TTC549 (cell line): ENCODE measurements around the gene ID4.

ENCODE experiments used
- FAIRE-seq: peaks from 2 replicates; lab custom pipeline; 2012; peaks lifted over from hg19 to GRCh38; lab: Jason Lieb, UNC

The ID4 gene

GRCh38 chr6:19836799-19837510, at the start of gene ID4:
ID4 (plus strand) TSS chr6:19837370; CDS start chr6:19837755, 385 bp downstream.
- peak; percentile 34 for FAIRE-seq

DNA sequence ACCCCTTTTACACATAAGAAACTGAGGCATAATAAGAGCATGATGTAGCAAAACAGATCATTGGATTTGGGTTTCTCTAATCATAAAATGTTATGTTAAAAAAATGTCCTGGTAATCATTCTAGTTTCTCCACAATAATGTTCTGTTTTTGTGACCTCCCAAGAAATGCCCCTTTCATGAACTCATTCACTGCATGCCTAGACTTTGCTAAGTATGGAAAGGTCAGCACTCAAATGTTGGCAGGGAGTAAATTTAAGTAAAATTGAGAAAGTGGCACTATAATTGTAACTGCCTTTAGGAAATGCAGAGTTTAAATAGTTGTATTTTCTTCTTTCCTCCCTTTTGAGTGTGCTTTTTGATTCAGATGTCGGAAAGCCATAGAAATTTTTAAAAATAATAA, 48.5 kb upstream of the ID4 start:
- no peak for FAIRE-seq

- FAIRE-seq: no peak
These were observed 47.9 kb upstream of the ID4 start for GRCh38 chr6:19789100-19789803.

GRCh38 chr6:19791267-19791666, 45.9 kb upstream of the ID4 start:
- peak; percentile 42 for FAIRE-seq

DNA sequence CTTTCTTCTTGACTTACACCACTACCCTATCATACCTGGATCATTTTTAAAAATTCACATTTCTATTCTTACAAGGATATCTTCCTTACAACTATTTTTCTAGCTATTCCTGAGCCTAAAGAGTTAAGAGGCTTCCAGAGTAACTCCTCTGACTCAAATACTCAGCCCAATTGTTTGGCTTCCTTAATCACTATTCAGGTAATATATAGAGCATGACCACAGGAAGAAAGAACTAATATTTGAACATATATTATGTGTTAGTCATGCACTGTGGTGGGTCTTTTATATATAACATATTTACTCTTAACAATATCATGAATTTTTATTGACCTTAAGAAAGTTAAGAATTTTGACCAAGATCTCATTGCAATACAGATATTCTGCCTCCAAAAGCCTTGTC, 42.0 kb upstream of the ID4 start:
- FAIRE-seq: no peak

- FAIRE-seq: no peak
These were observed 40.7 kb upstream of the ID4 start for GRCh38 chr6:19796452-19796851.

DNA sequence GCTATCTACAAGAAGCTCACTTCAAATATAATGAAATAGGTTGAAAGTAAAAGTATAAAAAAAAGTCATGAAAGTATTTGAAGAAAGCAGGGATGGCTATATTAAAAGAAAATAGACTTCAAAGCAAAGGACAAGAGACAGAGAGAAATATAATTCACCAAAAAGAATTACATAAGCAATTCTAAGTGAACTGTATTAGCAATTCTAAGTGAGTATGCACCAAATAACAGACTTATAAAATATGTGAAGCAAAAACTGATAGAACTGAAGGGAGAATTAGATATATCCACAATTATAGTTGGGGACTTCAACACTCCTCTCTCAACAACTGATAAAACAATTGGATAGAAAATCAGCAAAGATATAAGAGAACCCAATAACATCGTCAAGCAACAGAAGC, 38.8 kb upstream of the ID4 start:
- FAIRE-seq: no peak

DNA sequence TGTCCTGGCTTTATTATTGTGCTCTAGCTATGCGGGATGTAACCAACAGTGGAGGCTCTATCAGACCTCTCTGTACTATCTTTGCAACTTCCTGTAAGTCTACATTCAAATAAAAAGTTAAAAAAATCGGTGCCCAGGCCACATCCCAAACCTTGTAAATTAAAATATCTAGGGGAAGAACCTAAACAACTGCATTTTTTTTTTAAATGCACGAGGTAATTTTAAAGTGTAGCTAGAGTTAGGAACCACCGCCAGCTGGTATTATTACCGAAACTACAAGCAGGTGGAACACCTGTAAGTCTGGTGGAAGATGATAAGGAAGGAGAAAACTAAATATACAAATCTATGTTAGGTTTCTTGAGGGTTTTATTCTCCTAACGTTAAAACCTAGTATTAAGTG, 34.5 kb upstream of the ID4 start:
- FAIRE-seq: no peak

- peak; percentile 98 for FAIRE-seq
These were observed 33.6 kb upstream of the ID4 start for GRCh38 chr6:19803331-19804204.

- no peak for FAIRE-seq
These were observed 32.7 kb upstream of the ID4 start for GRCh38 chr6:19804205-19805128.

GRCh38 chr6:19805129-19805481, 32.1 kb upstream of the ID4 start:
- FAIRE-seq: no peak

DNA sequence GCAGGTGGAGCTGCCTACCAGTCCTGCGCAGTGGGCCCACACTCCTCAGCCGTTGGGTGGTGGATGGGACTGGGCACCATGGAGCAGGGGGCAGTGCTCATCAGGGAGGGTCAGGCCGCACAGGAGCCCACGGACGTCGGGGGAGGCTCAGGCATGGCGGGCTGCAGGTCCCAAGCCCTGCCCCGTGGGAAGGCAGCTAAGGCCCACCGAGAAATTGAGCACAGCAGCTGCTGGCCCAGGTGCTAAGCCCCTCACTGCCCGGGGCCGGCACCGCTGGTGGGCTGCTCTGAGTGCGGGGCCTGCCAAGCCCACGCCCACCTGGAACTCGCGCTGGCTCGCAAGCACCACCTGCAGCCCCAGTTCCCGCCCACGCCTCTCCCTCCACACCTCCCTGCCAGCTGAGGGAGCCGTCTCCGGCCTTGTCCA, 30.2 kb upstream of the ID4 start:
- no peak for FAIRE-seq

GRCh38 chr6:19811397-19812079, 25.6 kb upstream of the ID4 start:
- FAIRE-seq: no peak

DNA sequence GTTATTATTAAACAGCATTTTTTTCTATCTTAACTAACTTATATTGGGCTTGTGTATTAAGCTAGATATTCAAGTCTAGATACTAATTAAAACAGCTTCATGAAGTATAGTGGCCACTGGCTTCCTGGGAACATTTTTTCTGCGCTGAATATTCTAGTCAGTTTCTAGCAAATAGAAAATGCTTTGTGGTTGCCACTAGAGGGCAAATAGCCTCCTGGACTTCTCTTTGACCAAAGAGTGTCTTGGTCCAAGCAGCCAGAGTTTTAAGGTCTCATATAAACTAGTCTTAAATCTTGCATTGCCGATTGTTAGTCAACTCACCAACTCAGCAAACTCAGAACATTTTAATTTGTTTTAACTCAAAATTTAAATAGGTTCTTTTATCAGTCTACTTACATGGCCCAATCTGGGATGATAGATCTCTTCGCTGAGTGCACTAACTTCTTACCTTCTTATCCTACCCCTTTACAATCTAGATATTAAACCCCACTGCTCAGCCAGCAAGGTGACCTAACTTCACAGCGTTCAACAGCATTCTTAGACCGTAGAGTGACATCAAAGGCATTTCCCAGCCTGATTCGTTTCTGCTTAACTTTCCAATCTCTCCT, 24.6 kb upstream of the ID4 start:
- FAIRE-seq: peak; percentile 91

GRCh38 chr6:19818805-19819204, 18.4 kb upstream of the ID4 start:
- no peak for FAIRE-seq

- no peak for FAIRE-seq
These were observed 12.9 kb upstream of the ID4 start for GRCh38 chr6:19824058-19824807.

- FAIRE-seq: no peak
These were observed 9.9 kb upstream of the ID4 start for GRCh38 chr6:19827247-19827646.

DNA sequence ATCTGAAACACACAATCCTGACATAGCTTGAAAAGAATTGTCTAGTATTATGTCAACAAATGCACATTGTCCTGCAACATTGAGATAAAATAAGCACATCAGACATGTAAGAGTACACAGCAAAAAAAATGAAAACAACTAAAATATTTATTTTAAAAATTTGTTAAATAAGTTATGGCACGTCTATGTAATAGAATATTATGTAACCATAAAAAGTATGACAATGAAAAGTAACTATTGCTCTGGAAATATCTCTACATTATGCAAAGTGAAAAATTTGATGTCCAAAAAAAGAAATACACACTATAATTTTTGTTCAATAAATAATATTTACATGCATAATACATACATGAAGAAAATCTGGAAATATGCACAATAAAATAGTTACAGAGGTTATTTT, 9.3 kb upstream of the ID4 start:
- peak; percentile 3 for FAIRE-seq

DNA sequence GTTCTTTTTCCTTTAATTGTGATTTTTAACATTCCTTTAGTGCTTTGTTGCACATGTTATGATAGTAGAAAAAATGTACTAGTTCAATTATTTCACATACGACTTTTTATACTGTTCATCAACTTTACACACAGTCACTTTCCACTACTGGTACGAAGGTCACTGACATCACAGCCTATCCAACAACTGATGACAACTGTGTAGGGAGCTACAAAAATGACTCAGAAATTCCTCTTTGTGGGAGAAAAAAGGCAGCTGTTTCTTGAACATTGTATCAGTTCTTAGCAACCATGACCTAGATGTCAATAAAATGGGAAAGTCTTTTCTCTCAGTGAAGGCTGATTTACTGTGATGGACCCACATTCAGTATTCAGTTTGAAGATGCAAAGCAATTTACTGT, 7.0 kb upstream of the ID4 start:
- FAIRE-seq: no peak

DNA sequence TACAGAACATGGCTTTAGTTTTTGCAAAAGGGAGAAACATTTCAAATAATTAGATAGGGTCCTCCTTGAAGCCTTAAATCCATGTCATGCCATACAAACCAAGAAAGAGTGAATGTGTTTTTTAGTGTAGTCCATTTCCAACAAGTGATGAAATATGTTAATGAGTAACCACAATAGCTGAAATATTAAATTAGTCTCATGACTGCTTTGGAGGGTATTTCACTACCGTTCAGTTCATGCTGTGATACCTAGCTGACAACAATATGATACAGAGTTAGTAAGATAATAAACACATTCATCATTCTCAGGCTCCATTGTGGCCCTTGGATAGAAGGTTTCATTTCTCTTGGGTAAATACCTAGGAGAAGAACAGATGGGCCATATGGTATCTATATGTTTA, 5.8 kb upstream of the ID4 start:
- FAIRE-seq: no peak
